ENCODE measurements around the gene NOXA1.
"Not testable (repeated sequence)": the region's sequence is repeated elsewhere in the genome, so short reads cannot be mapped to it uniquely, and the experiment has no call there.

NOXA1 gene, protein sequence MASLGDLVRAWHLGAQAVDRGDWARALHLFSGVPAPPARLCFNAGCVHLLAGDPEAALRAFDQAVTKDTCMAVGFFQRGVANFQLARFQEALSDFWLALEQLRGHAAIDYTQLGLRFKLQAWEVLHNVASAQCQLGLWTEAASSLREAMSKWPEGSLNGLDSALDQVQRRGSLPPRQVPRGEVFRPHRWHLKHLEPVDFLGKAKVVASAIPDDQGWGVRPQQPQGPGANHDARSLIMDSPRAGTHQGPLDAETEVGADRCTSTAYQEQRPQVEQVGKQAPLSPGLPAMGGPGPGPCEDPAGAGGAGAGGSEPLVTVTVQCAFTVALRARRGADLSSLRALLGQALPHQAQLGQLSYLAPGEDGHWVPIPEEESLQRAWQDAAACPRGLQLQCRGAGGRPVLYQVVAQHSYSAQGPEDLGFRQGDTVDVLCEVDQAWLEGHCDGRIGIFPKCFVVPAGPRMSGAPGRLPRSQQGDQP

DNA sequence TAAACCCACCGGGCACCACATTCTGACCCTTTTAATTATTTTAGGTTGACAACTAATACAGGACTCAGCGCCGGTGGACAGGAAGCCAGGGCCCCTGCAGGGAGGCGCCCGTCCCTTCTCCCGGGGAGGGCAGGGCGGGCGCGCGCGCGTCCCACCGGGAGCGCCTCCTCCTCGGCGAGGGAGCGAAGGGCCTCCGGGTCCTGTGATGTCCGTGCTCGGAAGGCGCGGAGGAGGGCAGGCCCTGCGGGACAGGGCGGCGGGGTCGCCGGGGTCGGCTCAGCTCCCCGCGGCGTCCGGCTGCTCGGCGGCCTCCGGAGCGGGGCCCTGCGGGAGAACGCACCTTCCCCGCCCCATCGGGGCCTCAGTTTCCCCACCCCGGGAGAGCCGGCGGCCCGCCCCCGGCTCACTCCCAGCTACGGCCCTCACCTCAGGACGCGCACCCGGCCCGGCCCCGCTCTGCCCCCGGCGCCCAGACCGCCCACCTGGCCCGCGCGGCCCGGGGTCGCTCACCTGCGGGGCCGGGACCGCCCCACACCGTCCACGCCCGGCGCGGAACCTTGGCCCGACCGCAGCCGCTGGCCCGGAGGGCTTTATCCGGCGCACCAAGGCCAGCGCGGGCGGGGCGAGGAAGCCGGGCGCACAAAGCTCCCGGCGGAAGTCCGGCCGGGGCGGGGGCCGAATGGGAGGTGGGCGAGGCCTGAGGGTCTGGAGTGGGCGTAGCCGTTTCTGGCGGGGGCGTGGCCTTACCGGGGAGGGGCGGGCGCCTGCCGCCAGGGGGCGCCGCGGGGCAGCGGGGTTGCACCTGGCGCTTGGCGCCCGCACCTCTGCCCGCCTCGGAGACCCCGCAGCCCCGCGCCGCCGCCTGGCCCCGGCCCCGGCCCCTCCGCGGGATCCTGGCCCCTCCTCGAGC is at the start of gene NOXA1, which contains the start of gene EXD3:
NOXA1 (plus strand) TSS at position 790 of the 910 bp plus-strand sequence. CDS start 137 bp downstream, outside the sequence.
EXD3 (minus strand) TSS at position 559 of the 910 bp plus-strand sequence. CDS start 27,805 bp downstream, outside the sequence.
- DNase-seq, result peak; percentile 96

DNA sequence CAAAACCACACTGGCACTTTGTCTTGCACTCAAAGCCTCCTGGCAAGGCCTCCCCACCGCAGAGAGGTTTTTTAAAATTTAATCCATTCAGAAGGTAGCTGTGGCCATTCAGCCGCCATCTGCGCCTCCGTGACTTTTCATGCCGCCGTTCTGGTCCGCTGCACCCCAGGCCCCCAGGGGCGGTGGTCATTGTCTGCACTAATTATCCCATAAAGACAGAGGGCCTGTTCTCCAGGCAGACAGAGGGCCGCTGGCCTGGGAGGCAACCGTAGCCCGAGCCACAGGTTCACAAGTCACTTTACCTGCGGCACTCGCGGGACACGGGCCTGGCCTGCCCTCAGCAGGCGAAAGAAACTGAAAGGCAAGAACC is 49.6 kb upstream of the NOXA1 start:
- no peak for DNase-seq

DNA sequence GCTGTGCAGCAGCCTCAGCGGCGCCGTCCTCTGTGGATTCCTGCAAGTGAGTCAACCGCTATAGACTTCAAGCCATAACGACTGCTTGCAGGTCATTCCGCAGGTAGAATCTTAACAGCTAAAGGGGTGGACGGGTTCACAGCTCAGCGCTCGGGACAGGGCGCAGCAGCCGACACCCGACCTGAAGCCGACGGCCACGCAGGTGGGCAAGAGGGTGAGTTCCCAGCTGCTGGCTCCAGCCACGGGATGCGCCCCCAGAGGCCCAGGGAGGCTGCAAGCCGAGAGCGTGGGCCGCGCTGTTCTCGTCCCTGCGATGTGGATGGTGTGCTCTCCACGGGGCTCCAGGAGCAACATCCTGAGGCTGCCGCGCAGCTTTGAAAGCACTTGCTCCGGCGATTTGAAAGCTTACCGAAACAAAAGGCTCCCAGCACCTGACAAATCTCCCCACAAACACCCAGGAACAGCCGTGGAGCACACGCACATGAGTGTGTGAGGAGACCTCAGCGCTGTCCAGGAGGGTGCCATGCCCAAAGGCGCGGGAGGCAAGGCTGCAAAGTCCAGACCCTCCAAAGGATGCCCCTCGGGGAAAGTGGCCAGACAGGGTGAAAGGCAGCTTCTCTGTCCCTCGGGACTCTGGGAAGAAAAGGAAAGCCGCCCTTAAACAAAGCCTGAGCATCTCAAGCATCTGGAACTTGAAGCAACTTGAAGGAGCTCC is 48.9 kb upstream of the NOXA1 start:
- no peak for DNase-seq

DNA sequence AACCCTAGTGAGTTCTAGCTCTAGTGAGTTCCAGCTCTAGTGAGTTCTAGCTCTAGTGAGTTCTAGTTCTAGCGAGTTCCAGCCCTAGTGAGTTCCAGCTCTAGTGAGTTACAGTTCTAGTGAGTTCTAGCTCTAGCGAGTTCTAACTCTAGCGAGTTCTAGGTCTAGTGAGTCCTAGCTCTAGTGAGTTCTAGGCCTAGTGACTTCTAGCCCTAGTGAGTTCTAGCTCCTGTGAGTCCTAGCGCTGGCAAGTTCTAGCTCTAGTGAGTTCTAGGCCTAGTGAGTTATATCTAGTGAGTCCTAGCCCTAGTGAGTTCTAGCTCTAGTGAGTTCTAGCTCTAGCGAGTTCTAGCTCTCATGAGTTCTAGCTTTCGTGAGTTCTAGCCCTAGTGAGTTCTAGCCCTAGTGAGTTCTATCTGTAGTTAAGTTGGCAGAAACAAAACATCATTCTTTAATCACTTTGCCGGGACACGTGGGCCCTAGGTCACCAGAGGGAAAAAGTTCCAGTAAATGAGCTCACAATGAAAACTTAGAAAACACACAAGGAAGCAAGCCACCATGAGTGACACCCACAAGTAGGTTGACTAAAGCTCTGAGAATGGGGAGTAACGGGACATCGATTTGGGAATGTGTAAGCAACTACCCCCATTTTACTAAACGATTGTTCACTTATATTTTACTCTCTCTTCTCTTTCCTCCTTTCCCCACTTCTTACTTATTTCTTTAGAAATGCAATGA is 47.7 kb upstream of the NOXA1 start:
- no peak for DNase-seq

DNA sequence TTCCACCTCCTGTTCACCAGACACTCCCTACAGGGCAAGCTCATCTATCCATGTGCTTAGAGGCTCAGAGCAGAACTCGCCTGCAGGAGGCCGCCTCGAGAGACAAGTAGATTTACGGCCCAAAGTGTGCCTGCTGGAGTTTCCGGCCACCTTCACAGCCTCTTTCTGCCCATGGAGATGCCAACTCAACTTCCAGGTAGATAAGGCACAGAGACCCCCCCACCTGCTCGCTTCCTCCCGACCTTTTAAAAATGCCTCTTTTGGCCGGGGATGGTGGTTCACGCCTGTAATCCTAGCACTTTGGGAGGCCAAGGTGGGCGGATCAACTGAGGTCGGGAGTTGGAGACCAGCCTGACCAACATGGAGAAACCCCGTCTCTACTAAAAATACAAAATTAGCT is 46.8 kb upstream of the NOXA1 start:
- no peak for DNase-seq

DNA sequence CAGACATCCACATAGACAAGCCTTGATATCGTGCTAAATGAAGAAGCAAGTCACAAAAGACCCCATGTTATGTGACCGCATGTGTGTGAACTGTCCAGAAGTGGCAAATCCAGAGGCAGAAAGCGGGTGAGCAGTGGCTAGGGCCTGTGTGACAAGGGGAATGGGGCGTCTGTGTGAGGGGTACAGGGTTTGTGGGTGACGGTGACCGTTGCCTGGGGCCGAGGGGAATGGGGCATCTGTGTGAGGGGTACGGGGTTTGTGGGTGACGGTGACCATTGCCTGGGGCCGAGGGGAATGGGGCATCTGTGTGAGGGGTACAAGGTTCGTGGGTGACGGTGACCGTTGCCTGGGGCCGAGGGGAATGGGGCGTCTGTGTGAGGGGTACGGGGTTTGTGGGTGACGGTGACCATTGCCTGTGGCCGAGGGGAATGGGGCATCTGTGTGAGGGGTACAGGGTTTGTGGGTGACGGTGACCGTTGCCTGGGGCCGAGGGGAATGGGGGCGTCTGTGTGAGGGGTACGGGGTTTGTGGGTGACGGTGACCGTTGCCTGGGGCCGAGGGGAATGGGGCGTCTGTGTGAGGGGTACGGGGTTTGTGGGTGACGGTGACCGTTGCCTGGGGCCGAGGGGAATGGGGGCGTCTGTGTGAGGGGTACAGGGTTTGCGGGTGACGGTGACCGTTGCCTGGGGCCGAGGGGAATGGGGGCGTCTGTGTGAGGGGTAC is 44.3 kb upstream of the NOXA1 start:
- not testable (repeated sequence) for DNase-seq

DNA sequence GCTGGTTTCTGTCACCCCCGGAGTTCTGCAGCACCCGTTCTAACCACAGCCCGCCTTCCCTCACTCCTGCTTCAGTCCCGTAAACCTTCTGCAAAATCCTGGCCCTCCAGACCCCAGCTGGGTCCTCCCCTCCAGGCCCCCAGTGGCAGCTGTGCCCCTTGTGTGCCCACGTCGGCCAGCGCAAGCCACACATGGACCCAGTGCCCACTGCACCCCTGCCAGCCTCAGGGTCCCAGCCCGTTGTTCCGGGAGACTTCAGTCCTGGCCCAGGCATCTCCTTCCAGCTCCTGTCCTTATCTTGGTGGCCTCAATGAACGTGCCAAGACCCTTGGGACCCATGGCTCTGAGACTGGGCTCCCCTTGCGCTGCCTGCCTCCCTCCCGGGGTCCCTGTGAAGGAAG is 43.4 kb upstream of the NOXA1 start:
- no peak for DNase-seq

DNA sequence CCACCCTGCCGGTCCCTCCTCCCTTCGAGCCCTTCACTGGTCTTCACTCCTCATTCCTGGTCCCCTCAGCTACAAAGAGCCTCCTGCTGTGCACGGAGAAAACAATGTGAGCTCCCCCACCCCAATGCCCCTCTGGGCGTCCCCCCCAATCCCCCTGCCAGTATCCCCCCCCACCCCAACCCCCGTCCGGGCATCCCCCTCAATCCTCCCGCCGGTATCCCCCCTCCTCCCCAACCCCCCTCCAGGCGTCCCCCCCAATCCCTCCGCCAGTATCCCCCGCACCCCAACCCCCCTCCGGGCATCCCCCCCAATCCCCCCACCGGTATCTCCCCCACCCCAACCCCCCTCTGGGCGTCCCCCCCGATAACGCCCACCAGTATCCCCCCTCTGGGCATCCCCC is 43.0 kb upstream of the NOXA1 start:
- no peak for DNase-seq

DNA sequence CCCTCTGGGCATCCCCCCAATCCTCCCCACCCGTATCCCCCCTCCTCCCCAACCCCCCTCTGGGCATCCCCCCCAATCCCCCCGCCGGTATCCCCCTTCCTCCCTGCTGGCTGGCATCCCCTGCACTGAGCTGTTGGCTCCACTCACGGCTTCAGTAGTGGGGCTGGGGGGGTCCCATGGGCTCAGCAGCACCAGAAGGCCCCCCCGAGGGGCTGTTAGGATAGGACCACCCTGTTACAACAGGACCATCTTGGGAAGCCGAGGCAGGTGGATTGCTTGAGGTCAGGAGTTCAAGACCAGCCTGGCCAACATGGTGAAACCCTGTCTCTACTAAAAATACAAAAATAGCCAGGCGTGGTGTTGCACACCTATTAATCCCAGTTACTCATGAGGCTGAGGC is 42.6 kb upstream of the NOXA1 start:
- DNase-seq, result no peak

DNA sequence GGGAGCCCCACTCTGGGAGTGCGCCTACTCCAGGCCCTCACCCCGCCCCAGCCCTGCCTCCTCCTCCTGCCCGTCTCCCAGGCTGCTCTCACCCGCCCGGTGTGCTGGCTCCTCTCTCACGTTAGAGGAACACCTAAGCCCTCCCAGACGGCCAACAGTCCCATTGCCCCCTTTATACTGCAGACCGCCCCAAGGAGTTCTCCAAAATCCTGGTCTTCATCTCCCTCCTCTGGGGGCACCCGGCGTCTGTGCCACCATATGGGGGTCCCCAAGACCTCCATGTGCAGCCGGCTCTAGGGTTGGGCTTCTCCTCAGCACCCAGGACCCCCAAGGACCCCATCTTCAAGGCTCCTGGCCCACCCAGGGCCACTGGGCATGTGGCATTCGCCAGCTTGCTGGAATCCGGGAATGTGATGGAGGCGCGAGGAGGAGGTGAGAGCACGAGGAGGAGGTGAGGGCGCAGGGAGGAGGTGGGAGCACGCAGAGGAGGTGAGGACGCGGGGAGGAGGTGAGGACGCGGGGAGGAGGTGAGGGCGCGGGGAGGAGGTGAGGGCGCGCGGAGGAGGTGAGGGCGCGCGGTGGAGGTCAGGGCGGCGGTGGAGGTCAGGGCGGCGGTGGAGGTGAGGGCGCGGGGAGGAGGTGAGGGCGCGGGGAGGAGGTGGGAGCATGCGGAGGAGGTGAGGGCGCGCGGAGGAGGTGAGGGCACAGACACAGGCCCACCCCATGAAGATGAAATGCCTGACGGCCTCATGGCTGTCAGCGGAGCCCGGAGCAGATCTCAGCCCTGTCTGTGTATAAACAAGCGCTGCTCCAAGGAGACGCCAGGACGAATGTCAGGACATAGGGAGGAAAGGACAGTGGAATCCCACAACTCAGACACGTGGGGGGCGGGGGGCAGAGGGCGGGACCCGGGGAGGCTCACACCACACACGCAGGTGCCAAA is 41.4 kb upstream of the NOXA1 start:
- DNase-seq, result no peak

DNA sequence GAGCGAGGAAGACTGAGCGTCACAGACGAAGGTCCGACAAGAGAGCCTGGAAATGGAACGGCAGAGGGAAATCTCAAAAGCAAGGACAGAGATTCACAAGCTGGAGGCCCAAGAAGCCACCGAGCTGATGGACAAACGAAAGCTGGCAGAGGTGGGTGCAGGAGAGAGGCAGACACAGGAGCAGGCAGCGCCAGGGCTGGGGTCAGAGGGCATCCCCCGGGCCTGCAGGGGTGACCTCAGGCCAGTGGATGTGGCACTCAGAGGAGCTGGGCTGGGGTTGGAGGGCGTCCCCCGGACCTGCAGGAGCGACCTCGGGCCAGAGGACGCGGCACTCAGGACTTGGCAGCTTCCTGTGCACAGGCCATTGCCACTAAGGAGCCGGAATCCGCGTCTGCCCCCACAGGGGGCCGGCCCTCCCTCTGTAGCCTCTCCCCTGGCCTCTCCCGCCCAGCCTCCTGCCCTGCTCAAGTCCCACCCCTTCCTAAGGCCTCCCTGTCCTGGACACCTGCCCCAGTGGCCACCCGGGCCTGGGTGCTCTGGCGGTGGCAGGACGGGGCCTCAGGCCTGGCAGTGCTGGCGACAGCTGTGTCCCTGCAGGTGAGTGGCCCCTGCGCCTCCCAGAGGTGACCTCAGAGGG is 40.6 kb upstream of the NOXA1 start:
- no peak for DNase-seq

DNA sequence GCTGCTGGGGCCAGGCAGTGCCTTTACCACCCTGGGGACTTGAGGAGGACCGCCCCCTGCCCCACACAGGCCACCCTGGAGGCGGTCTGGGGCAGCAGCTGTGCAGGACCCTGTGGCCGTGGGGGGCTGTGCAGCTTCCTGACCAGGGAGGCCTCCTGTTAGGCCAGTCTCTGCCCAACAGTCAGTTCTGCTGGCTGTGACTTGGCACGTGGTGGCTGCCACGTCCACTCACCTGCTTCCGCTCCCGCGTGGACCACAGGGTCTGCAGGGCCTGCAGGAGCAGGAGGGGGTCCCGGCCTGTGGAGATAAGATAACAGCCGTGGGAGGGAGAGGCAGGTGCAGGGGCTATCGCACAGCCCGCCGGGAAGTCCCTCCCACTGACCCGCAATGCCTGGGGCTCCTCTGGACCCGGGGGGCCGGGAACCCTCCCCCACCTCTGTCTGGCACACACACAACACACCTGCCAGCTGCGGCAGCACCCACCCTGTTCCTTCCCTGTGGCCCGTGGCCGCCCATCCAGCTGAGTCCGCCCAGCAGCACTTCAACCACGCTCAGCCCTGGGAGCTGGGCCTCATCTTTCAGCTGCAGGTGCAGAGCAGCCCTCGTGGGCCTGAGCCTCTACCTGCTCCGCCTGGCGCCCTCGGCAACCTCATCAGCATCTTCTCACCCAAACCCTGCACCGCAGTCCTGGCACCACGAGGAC is 40.0 kb upstream of the NOXA1 start:
- DNase-seq, result no peak

DNA sequence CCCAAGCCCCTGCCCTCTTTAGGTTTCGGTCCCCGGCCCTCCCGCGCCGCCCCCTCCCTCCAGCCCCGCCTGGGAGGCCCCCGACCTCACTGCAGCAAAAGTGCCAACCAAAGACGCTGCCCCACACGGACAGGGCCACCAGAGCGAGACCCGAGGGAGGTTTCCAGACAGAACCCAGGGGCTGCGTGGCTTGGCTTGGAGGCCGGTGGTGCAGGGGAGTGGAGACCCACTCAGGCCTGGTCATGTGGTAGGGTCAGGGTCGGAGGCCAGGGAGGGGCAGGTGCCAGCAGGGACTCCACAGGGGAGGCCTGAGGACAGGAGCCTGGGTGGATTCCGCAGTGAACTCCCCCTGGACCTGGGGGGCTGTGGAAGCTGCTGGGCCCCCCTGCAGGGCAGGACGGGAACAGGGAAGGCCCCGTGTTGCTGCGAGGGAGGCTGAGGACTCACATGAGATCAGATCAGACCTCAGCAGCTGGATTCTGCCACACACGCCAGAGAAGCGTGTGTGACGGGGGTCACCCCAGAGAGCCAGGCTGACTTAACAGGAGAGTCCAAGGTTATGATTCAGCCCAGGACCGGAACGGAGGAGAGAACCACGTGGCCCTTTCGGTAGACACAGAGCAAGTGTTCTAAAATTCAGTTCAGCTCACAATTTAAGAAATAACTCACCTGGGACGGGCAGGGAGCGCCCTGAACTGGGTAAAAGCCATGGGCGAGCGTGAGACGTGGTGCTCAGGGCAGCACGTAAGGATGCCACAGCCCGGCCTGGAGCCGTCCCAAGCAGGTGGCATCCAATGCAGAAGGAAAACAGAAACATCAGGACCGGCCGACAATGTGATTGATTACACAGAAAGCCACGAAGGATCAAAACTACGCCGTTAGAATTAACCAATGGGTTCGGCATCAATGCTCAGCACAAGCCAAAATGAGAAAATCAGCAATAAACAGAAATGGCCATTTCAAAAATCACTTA is 39.1 kb upstream of the NOXA1 start:
- no peak for DNase-seq

DNA sequence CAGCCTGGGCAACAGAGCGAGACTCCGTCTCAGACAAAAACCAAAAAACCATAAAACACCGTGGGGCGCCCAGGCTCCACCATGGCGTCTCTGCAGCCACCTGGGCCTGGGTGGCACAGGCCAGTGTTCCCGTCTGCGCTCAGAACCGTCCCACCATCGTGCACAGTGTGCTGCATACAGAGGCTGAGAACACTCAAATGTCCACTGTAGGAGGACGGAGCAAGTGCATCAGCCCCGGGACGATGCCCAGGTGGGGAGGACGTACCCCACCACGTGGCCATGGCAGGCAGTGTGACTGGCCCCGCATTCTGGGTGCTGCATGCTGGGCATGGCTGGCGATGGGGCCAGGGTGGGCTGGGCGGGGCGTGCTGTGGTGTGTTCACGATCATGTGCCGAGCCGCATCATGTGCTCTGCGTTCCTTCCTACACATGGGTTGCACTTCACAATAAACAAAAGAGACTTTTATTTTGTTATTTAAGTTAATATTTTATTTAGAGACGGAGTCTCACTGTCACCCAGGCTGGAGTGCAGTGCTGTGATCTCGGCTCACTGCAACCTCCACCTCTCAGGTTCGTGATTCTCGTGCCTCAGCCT is 38.0 kb upstream of the NOXA1 start:
- DNase-seq, result no peak

DNA sequence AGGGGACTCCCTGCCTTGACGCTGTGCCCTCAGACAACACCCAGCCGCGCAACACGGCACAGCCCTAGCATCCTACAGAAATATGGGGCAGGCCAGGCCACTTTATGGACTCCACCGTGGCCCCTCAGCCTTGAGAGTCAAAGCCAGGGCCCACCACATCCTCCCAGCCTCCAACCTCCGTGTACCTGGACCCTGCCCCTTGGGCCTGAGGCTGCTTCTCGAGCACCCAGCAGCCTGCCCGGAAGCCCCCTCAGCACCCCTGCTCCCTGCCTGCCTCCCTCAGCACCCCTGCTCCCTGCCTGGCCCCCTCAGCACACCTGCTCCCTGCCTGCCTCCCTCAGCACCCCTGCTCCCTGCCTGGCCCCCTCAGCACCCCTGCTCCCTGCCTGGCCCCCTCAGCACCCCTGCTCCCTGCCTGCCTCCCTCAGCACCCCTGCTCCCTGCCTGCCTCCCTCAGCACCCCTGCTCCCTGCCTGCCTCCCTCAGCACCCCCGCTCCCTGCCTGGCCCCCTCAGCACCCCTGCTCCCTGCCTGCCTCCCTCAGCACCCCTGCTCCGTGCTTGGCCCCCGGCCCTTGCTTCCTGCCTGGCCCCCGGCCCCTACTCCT is 36.6 kb upstream of the NOXA1 start:
- not testable (repeated sequence) for DNase-seq

DNA sequence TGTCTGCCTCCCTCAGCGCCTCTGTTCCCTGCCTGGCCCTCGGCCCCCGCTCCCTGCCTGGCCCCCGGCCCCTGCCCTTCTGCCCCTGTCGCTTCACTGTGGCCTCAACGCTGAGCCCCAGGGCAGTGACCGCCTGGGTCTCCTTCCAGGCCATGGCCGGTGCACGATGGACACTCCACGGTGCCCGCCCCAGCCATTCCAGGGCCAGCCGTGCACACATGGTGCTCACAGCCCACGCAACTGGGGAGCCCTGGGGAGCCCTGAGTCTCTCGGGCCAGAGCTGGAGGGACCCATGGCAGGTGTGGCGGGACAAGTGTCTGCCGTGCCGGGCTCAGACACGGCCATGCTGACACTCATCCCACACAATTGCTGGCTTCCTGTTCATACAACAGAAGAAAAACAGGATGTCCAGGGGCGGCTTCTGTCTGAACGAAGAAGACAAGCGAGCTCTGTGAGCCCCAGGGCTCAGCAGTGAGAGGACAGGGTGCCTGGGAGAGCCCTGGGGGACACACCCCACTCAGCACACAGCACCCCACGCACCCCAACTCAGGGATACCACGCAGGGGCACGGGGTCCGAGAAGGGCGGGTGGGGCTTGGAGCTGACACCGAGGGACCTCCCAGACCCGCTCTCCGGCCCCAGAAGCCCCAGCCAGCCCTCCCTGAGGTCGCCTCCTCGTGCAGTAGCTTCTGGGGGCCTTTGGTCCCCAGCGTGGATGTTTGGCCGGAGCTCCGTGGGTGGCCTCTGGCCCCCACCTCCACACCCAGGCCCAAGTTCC is 35.9 kb upstream of the NOXA1 start:
- DNase-seq, result peak; percentile 24
